A549 (cell line): ENCODE measurements around the gene RNF144A. TPM values are rescaled to one million over a fixed set of nuclear protein-coding genes. Genes with fewer than 3 reads are reported as not detected.

Experiments used
- ATAC-seq, 2 experiments: fragments of 200-7000 bp in 1 of 2; fragments of >200 bp in 1 of 2; cut with Nextera tagmentation in 1 of 2; cut with Tn5 transposase in 1 of 2; 3 replicates each; pipeline versions ENCODE4 v1.8.0 to v1.9.1; 2018 to 2020; ENCODE audit warnings: mild to moderate bottlenecking in 1 of 2, moderate library complexity in 1 of 2
- CTCF ChIA-PET: fragments of 300-600 bp; sonication (Branson Sonifier 250); formaldehyde crosslinking; extraction: SDS; loops from one replicate; lab custom pipeline; 2021; ENCODE audit warnings: antibody characterized with exemption, inconsistent platforms; lab: Yijun Ruan, JAX
- POLR2A ChIA-PET: fragments of 350-600 bp; formaldehyde crosslinking; extraction: SDS; loops from one replicate; lab custom pipeline; 2021; ENCODE audit warnings: antibody characterized with exemption, inconsistent platforms; lab: Yijun Ruan, JAX
- DNase-seq, 2 experiments: peaks; one replicate each; pipeline versions ENCODE4 v3.0.0 to v3.0.0-alpha.2; 2011 to 2016; ENCODE audit warnings: low read depth in 1 of 2, low spot score in 1 of 2
- FAIRE-seq: peaks from 2 replicates; lab custom pipeline; 2011; peaks lifted over from hg19 to GRCh38; lab: Jason Lieb, UNC
- H3K27ac ChIP-seq, 2 experiments: fragments of >200 bp; sonication (Bioruptor Twin); formaldehyde crosslinking; 3 replicates each; pipeline ENCODE4 v1.5.1; 2016 to 2017
- H3K4me1 ChIP-seq: fragments of >200 bp; sonication (Bioruptor Twin); formaldehyde crosslinking; 3 replicates; pipeline ENCODE4 v1.6.1; 2016
- H3K4me2 ChIP-seq: fragments of >200 bp; sonication (Bioruptor Twin); formaldehyde crosslinking; 3 replicates; pipeline ENCODE4 v1.6.1; 2016
- H3K4me3 ChIP-seq: fragments of >200 bp; sonication (Bioruptor Twin); formaldehyde crosslinking; 3 replicates; pipeline ENCODE4 v1.5.1; 2016
- H3K9me3 ChIP-seq: fragments of >200 bp; sonication (Bioruptor Twin); formaldehyde crosslinking; 3 replicates; pipeline ENCODE4 v1.6.1; 2016
- BHLHE40 ChIP-seq: IDR thresholded peaks from 2 replicates; pipeline ENCODE4 v1.6.1; 2012; ENCODE audit warnings: low read depth, low read length, inconsistent platforms
- CBX2 ChIP-seq: fragments of 200-600 bp; sonication (generic); IDR thresholded peaks from 2 replicates; pipeline ENCODE4 v1.6.1; 2016; ENCODE audit warnings: low read depth, mild to moderate bottlenecking, borderline replicate concordance
- CBX8 ChIP-seq: fragments of 200-600 bp; sonication (generic); IDR thresholded peaks from 2 replicates; pipeline ENCODE4 v1.6.1; 2016
- EHMT2 ChIP-seq: fragments of 200-600 bp; sonication (generic); IDR thresholded peaks from 2 replicates; pipeline ENCODE4 v1.6.1; 2016; ENCODE audit warnings: antibody characterized with exemption, low read depth, mild to moderate bottlenecking, moderate library complexity
- EP300 ChIP-seq, 2 experiments: fragments of >200 bp; sonication (Bioruptor Twin); formaldehyde crosslinking; IDR thresholded peaks; 2 replicates in 1 of 2; 3 replicates in 1 of 2; pipeline ENCODE4 v1.6.1; 2016 to 2017
- FOSB ChIP-seq: fragments of 250-450 bp; sonication (Bioruptor Pico); IDR thresholded peaks from 2 replicates; pipeline ENCODE4 v1.5.0; 2020; ENCODE audit warnings: mild to moderate bottlenecking, moderate library complexity
- FOSL2 ChIP-seq, 2 experiments: fragments of 450-650 bp in 1 of 2; fragments of >200 bp in 1 of 2; sonication (Bioruptor Twin) in 1 of 2; formaldehyde crosslinking; IDR thresholded peaks; 2 replicates each; pipeline versions ENCODE4 v1.5.0 to v1.6.1; 2016 to 2020; ENCODE audit warnings: mild to moderate bottlenecking in 1 of 2, moderate library complexity in 1 of 2
- GATA3 ChIP-seq: IDR thresholded peaks from 2 replicates; pipeline ENCODE4 v1.6.1; 2012; ENCODE audit warnings: borderline replicate concordance
- HOXA7 ChIP-seq: fragments of 250-450 bp; sonication (Bioruptor Pico); IDR thresholded peaks from 2 replicates; pipeline ENCODE4 v1.5.0; 2020; ENCODE audit warnings: mild to moderate bottlenecking, moderate library complexity
- HOXB13 ChIP-seq: fragments of 250-450 bp; sonication (Bioruptor Pico); IDR thresholded peaks from 2 replicates; pipeline ENCODE4 v1.5.0; 2020; ENCODE audit warnings: low read depth, mild to moderate bottlenecking, moderate library complexity
- JUN ChIP-seq, 2 experiments: fragments of >200 bp; sonication (Bioruptor Twin); formaldehyde crosslinking; IDR thresholded peaks; 2 replicates in 1 of 2; 3 replicates in 1 of 2; pipeline ENCODE4 v1.6.1; 2016 to 2017
- KDM1A ChIP-seq: fragments of 200-600 bp; sonication (generic); IDR thresholded peaks from 2 replicates; pipeline ENCODE4 v1.6.1; 2016; ENCODE audit warnings: low read depth, mild to moderate bottlenecking
- MAZ ChIP-seq: fragments of 150-350 bp; IDR thresholded peaks from 2 replicates; pipeline ENCODE4 v1.6.1; 2014; ENCODE audit warnings: antibody characterized with exemption, low read depth, low read length, borderline replicate concordance
- MYC ChIP-seq: IDR thresholded peaks from 2 replicates; pipeline ENCODE4 v1.6.1; 2012; ENCODE audit warnings: mild to moderate bottlenecking, inconsistent platforms, low read length, improper control_type of control experiment, borderline replicate concordance
- PHF8 ChIP-seq: fragments of 200-600 bp; sonication (generic); IDR thresholded peaks from 2 replicates; pipeline ENCODE4 v1.6.1; 2016; ENCODE audit warnings: low read depth, mild to moderate bottlenecking, antibody characterized with exemption, moderate library complexity, borderline replicate concordance
- POLR2AphosphoS2 ChIP-seq: conservative IDR thresholded peaks from 2 replicates; pipeline ENCODE4 v1.6.1; 2012; ENCODE audit warnings: low read length, improper control_type of control experiment, inconsistent platforms
- RCOR1 ChIP-seq: fragments of 150-350 bp; IDR thresholded peaks from 2 replicates; pipeline ENCODE4 v1.6.1; 2014; ENCODE audit warnings: antibody characterized with exemption, low read length, low read depth
- RFX5 ChIP-seq: fragments of 450-650 bp; IDR thresholded peaks from 2 replicates; pipeline ENCODE4 v1.7.1; 2014; ENCODE audit warnings: antibody characterized with exemption, mild to moderate bottlenecking, moderate library complexity
- TP53 ChIP-seq: fragments of 250-450 bp; sonication (Bioruptor Pico); IDR thresholded peaks from 2 replicates; pipeline ENCODE4 v1.5.0; 2021; ENCODE audit warnings: mild to moderate bottlenecking, moderate library complexity
- WGBS: methylation state at CpG from one replicate; pipeline ENCODE4 v1.1.6; 2017; ENCODE audit errors: missing lambda C conversion rate; 5-methylcytosine and 5-hydroxymethylcytosine counted together
- polyA plus RNA-seq, 4 experiments: library from polyadenylated mRNA; depleted of rRNA in 3 of 4; stranded (reverse); fragments of >200 nt; fragmentation: RNase III in 1 of 4; extraction: RNeasy Plus Mini Kit Qiagen cat#74134 plus additional on column Dnase treatment in 1 of 4; gene quantifications; 2 replicates in 3 of 4; 3 replicates in 1 of 4; pipeline ENCODE4 v1.2.3, GENCODE V29; 2011 to 2017
- TF ChIP-seq, protein P1 (sequence below): fragments of 250-450 bp; sonication (Bioruptor Pico); IDR thresholded peaks from 2 replicates; pipeline ENCODE4 v1.5.0; 2020; ENCODE audit warnings: low read depth, mild to moderate bottlenecking, moderate library complexity
- TF ChIP-seq, protein P2 (sequence below): fragments of >200 bp; sonication (Bioruptor Twin); formaldehyde crosslinking; IDR thresholded peaks from 3 replicates; pipeline ENCODE4 v1.5.1; 2016
- TF ChIP-seq, protein P3 (sequence below): IDR thresholded peaks from 2 replicates; pipeline ENCODE4 v1.6.1; 2012
- TF ChIP-seq, protein P4 (sequence below): fragments of 250-450 bp; sonication (Bioruptor Pico); IDR thresholded peaks from 2 replicates; pipeline ENCODE4 v1.5.0; 2021; ENCODE audit warnings: mild to moderate bottlenecking, moderate library complexity, borderline replicate concordance
- TF ChIP-seq, protein P5 (sequence below): fragments of >200 bp; sonication (Bioruptor Twin); formaldehyde crosslinking; IDR thresholded peaks from 2 replicates; pipeline ENCODE4 v1.6.1; 2016

RNF144A gene
- polyA plus RNA-seq, 2 of the 4 experiments (the other 2 are of a cell fraction) = 4.4 to 9.6 TPM

DNA sequence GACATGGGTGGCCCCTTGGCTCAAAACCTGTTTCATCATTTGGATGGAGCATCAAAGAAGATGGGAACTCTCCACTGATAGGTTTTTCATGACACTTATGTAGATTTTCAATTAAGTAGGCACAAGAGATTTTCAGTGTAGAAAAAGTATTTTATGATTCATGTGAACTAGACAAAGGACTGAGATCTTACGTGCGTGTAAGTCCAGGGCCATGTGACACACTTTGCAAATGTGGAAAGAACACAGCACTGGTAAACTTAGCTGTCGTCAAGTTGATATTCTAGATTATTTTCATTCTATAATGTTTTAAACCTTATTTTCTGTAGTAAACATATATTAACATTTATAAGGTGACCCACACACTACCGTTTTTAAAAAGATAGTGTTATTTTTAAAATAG is 37.4 kb downstream of the RNF144A start:
- FAIRE-seq (no peak), ATAC-seq (no peak), DNase-seq (no peak)
- 82% methylated on average over 4 of the region's 4 CpGs for WGBS
- H3K9me3 ChIP-seq = no peaks in the 10 kb centered on the region
- POLR2A ChIA-PET = no interaction called here
- H3K4me1 ChIP-seq = no peaks in the 10 kb centered on the region
- H3K4me3 ChIP-seq = no peak overlapping the region
- H3K27ac ChIP-seq = no peak overlapping the region
- H3K4me2 ChIP-seq = no peak overlapping the region
- TF ChIP-seq, protein P1, sequence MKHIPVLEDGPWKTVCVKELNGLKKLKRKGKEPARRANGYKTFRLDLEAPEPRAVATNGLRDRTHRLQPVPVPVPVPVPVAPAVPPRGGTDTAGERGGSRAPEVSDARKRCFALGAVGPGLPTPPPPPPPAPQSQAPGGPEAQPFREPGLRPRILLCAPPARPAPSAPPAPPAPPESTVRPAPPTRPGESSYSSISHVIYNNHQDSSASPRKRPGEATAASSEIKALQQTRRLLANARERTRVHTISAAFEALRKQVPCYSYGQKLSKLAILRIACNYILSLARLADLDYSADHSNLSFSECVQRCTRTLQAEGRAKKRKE (CRISPR knock-in tag) = no peak
- TF ChIP-seq PHF8 (no peak), MYC (no peak), RCOR1 (no peak), POLR2AphosphoS2 (no peak), EP300 (IDR thresholded peaks at IDR 0.05) (no peak)
- TF ChIP-seq, protein P2, sequence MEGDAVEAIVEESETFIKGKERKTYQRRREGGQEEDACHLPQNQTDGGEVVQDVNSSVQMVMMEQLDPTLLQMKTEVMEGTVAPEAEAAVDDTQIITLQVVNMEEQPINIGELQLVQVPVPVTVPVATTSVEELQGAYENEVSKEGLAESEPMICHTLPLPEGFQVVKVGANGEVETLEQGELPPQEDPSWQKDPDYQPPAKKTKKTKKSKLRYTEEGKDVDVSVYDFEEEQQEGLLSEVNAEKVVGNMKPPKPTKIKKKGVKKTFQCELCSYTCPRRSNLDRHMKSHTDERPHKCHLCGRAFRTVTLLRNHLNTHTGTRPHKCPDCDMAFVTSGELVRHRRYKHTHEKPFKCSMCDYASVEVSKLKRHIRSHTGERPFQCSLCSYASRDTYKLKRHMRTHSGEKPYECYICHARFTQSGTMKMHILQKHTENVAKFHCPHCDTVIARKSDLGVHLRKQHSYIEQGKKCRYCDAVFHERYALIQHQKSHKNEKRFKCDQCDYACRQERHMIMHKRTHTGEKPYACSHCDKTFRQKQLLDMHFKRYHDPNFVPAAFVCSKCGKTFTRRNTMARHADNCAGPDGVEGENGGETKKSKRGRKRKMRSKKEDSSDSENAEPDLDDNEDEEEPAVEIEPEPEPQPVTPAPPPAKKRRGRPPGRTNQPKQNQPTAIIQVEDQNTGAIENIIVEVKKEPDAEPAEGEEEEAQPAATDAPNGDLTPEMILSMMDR = no peak
- TF ChIP-seq, protein P3, sequence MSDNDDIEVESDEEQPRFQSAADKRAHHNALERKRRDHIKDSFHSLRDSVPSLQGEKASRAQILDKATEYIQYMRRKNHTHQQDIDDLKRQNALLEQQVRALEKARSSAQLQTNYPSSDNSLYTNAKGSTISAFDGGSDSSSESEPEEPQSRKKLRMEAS = no peak
- CTCF ChIA-PET = no interaction called here

DNA sequence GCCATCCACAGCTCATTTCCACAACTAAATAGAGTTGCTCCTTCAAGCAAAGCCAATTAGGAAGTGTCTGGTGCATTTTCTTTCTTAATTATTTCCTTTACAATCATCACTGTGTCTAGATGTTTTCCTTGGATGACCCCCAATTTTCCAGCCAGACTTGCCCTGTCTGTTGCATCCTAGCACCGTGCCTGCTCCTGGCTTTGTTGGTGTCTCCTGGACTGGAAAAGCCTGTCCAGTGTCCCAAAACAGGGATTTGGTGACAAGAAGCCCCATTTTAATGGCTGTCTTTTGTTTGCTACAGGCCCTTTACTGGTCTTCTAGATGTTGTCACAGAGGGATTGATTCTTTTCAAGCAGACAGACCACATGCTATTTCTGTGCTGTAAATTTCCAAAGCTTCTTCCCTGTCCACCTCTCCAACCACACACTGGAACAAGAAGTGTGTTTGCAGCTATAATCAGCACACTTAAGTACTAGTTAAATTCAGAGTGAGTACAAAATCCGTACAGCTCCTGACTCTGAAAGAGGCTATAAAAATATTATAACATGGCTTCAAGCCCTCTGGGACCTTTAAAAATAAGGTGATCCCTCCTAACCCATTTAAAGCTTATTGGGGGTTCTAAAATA is 38.4 kb downstream of the RNF144A start:
- no peak for TF ChIP-seq GATA3
- TF ChIP-seq CBX2 = no peak
- TF ChIP-seq BHLHE40 = no peak
- no peak for TF ChIP-seq RFX5
- no peak for TF ChIP-seq CBX8
- no peak for TF ChIP-seq JUN (IDR thresholded peaks at IDR 0.05)
- TF ChIP-seq, protein P4, sequence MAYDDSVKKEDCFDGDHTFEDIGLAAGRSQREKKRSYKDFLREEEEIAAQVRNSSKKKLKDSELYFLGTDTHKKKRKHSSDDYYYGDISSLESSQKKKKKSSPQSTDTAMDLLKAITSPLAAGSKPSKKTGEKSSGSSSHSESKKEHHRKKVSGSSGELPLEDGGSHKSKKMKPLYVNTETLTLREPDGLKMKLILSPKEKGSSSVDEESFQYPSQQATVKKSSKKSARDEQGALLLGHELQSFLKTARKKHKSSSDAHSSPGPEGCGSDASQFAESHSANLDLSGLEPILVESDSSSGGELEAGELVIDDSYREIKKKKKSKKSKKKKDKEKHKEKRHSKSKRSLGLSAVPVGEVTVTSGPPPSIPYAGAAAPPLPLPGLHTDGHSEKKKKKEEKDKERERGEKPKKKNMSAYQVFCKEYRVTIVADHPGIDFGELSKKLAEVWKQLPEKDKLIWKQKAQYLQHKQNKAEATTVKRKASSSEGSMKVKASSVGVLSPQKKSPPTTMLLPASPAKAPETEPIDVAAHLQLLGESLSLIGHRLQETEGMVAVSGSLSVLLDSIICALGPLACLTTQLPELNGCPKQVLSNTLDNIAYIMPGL (CRISPR knock-in tag) = no peak
- TF ChIP-seq EP300 (IDR thresholded peaks at IDR 0.05) = no peak
- TF ChIP-seq HOXA7 (CRISPR knock-in tag) = no peak
- TF ChIP-seq FOSL2 (IDR thresholded peaks at IDR 0.05) = no peak
- TF ChIP-seq FOSL2 (CRISPR knock-in tag; IDR thresholded peaks at IDR 0.05) = no peak
- no peak for TF ChIP-seq EHMT2
- TF ChIP-seq, protein P2 = no peak
- no peak for TF ChIP-seq TP53 (CRISPR knock-in tag)
- TF ChIP-seq KDM1A = no peak
- TF ChIP-seq HOXB13 = no peak
- TF ChIP-seq, protein P5, sequence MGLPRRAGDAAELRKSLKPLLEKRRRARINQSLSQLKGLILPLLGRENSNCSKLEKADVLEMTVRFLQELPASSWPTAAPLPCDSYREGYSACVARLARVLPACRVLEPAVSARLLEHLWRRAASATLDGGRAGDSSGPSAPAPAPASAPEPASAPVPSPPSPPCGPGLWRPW = no peak
- TF ChIP-seq MAZ = no peak
- TF ChIP-seq RCOR1 = no peak
- no peak for TF ChIP-seq POLR2AphosphoS2
- TF ChIP-seq FOSB (CRISPR knock-in tag) = no peak
- TF ChIP-seq, all 56 proteins: peak for 0
- ChIA-PET CTCF (interaction anchor here (0.7 to 2.7 kb wide), 2 partner anchors 16 to 58 kb away, joined by 3 to 8 read pairs; no protein-coding TSS in a partner anchor), POLR2A (no interaction called here)
- 79% methylated on average over 2 of the region's 2 CpGs for WGBS
- Histone ChIP-seq H3K4me1 (no peaks in the 10 kb centered on the region), H3K9me3 (no peaks in the 10 kb centered on the region), H3K4me3 (no peak overlapping the region), H3K4me2 (no peak overlapping the region), H3K27ac (no peak overlapping the region)
- DNase-seq (no peak), ATAC-seq (no peak), FAIRE-seq (no peak)
